Measurements from ENCODE around the gene ZBTB48. TPM values are rescaled to one million over a fixed set of nuclear protein-coding genes. Genes with fewer than 3 reads are reported as not detected.
A peak's percentile ranks its signal among the peaks of the same experiment; 100 is the strongest.

The ZBTB48 gene
- total and polyA plus RNA-seq, 11 donors: 6.4 to 23.1 (median 12.1) TPM

DNA sequence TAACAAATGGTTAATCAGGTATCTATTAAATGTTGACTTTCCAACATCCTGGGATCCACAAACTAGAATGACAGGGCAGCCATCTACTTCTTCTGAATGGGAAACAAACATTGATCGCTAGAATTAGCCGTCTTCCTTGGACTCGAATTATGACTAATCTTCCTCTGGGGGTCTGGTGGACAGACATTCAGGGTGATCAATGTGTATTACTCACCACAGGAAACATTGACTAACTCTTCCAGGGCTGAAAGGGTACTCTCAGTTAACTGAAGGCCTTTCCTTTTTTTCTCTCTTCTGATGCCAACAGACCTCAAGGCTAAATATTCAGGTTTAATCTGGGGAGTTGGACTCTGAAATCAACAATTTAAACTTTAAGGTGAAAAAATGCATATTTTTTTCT, 35.0 kb upstream of the ZBTB48 start:
- ATAC-seq: no peak
- Histone ChIP-seq H3K9me3 (no peaks in the 10 kb centered on the region), H3K4me1 (peaks cover 0 to 24% (median 6%) of the 10 kb centered on the region in 12 donors), H3K36me3 (peaks cover 0 to 94% (median 88%) of the 10 kb centered on the region in 9 donors), H3K27me3 (no peaks in the 10 kb centered on the region), H3K4me3 (no peak overlapping the region), H3K27ac (peak overlapping the region in 4 of 12 donors; percentile 6 to 77 (median 10))
- DNase-seq: no peak
- TF ChIP-seq, protein P1, sequence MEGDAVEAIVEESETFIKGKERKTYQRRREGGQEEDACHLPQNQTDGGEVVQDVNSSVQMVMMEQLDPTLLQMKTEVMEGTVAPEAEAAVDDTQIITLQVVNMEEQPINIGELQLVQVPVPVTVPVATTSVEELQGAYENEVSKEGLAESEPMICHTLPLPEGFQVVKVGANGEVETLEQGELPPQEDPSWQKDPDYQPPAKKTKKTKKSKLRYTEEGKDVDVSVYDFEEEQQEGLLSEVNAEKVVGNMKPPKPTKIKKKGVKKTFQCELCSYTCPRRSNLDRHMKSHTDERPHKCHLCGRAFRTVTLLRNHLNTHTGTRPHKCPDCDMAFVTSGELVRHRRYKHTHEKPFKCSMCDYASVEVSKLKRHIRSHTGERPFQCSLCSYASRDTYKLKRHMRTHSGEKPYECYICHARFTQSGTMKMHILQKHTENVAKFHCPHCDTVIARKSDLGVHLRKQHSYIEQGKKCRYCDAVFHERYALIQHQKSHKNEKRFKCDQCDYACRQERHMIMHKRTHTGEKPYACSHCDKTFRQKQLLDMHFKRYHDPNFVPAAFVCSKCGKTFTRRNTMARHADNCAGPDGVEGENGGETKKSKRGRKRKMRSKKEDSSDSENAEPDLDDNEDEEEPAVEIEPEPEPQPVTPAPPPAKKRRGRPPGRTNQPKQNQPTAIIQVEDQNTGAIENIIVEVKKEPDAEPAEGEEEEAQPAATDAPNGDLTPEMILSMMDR (IDR thresholded peaks at IDR 0.05): no peak
- no peak for TF ChIP-seq POLR2A (IDR thresholded peaks at IDR 0.05)
- 67 to 75% (median 70%) methylated on average over 3 of the region's 3 CpGs for WGBS, 4 donors
- intact Hi-C loops (cut with DNase I): no loop called here

DNA sequence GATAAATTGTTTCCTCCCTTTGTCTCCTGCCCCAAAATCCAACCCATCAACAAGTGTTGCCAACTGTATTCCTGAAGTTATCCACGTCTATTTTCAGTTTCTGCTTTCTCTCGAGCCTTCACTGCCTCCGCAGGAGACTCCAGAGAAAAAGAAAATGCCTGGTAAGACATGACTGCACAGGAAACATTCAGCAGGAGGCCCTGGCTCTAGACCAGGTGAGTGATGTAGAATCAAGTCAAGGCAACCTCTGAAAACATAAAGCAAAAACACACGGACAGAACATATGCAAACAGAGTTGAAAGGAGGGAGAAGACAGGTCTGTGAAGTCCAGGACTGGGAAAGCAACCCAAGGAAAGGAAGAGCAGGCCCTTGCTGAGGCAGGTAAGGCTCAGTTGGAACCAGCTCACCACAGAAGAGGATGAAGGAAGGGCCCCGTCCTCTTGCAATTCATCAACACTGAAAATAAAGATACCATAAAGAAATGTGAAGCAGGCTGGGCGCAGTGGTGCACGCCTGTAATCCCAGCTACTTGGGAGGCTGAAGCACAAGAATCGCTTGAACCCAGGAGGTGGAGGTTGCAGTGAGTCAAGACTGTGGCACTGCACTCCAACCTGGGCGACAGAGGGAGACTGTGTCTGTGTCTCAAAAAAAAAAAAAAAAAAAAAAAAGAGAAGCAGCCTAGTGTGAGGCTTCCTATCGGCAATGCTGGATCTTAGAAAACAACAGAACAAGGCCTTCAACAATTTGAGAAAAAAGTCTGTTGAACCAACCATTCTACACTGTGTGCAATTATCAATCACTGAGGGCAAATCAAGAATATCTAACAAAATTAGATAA, 34.3 kb upstream of the ZBTB48 start:
- peak in 1 of 5 donors; percentile 15 for DNase-seq
- peaks cover 0 to 97% (median 91%) of the 10 kb centered on the region in 9 donors for H3K36me3 ChIP-seq
- TF ChIP-seq, protein P1 (IDR thresholded peaks at IDR 0.05): no peak
- TF ChIP-seq POLR2A (IDR thresholded peaks at IDR 0.05): no peak
- H3K9me3 ChIP-seq: no peaks in the 10 kb centered on the region
- H3K4me3 ChIP-seq: no peak overlapping the region
- intact Hi-C loops (cut with DNase I): no loop called here
- 51 to 67% (median 58%) methylated on average over 10 of the region's 10 CpGs for WGBS, 4 donors
- no peaks in the 10 kb centered on the region for H3K27me3 ChIP-seq
- peak in 1 of 4 donors; percentile 47 for ATAC-seq
- H3K4me1 ChIP-seq: peaks cover 0 to 24% (median 6%) of the 10 kb centered on the region in 12 donors
- peak overlapping the region in 8 of 12 donors; percentile 8 to 80 (median 52) for H3K27ac ChIP-seq

DNA sequence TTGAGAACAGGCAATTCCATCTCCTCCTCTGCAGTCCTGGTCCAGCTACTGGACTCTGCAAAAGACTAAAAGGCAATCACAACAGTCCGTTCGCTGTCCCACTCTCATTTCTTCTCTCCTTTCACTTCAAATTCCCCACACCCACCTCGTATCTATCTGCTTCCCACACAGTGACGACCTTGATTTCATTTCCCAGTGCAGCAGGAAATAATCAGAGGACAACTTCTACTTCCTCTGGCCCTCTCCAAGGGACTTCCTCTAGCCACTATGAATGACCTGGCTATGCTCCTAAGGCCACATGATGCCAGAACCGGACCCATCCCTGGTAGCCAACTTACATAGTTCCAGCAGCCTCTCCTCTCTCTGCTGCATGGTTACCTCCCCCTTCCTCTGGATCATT, 33.5 kb upstream of the ZBTB48 start:
- H3K4me3 ChIP-seq: peak overlapping the region in 3 of 12 donors; percentile 3 to 14 (median 4)
- peaks cover 0 to 97% (median 84%) of the 10 kb centered on the region in 9 donors for H3K36me3 ChIP-seq
- ATAC-seq (peak; percentile 35 to 86 (median 38)), DNase-seq (peak in 1 of 5 donors; percentile 22)
- TF ChIP-seq, protein P1 (IDR thresholded peaks at IDR 0.05): no peak
- no peak for TF ChIP-seq POLR2A (IDR thresholded peaks at IDR 0.05)
- H3K4me1 ChIP-seq: peaks cover 0 to 24% (median 6%) of the 10 kb centered on the region in 12 donors
- H3K9me3 ChIP-seq: no peaks in the 10 kb centered on the region
- H3K27ac ChIP-seq: peak overlapping the region in 9 of 12 donors; percentile 8 to 80 (median 51)
- H3K27me3 ChIP-seq: no peaks in the 10 kb centered on the region
- whole genome bisulfite sequencing, 4 donors: 49 to 64% (median 56%) methylated on average over 5 of the region's 5 CpGs
- intact Hi-C loops (cut with DNase I): no loop called here

DNA sequence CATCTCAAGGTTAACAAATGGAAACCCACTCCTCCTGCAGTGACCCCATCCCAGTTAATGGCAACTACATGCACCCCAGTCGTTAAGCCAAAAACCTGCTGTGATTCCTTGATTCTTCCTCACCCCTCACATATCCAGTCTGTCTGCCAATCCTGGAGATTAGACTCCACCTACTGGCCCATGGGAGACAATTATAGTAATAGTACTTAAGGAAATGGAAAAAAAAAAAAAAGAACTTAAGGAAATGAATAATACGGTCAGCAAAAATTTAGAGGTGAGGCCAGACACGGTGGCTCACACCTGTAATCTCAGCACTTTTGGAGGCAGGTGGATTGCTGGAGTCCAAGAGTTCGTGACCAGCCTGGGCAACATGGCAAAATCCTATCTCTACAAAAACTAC, 32.5 kb upstream of the ZBTB48 start:
- Histone ChIP-seq H3K4me1 (peaks cover 0 to 24% (median 6%) of the 10 kb centered on the region in 12 donors), H3K4me3 (no peak overlapping the region), H3K27ac (peak overlapping the region in 6 of 12 donors; percentile 33 to 77 (median 57)), H3K9me3 (no peaks in the 10 kb centered on the region), H3K36me3 (peaks cover 0 to 90% (median 76%) of the 10 kb centered on the region in 9 donors), H3K27me3 (no peaks in the 10 kb centered on the region)
- peak in 1 of 5 donors; percentile 3 for DNase-seq
- no peak for ATAC-seq
- intact Hi-C loops (cut with DNase I): no loop called here
- 59 to 63% (median 60%) methylated on average over 4 of the region's 4 CpGs for WGBS, 4 donors
- TF ChIP-seq POLR2A (IDR thresholded peaks at IDR 0.05): no peak
- TF ChIP-seq, protein P1 (IDR thresholded peaks at IDR 0.05): peak in 1 of 12 donors; percentile 6

Measured in heart left ventricle (tissue), 16 donors.